ENCODE measurements around the gene FAM9C. TPM values are rescaled to one million over a fixed set of nuclear protein-coding genes. Genes with fewer than 3 reads are reported as not detected.

The FAM9C gene
- polyA plus RNA-seq, 3 donors = 0.17 to 0.48 (median 0.43) TPM

DNA sequence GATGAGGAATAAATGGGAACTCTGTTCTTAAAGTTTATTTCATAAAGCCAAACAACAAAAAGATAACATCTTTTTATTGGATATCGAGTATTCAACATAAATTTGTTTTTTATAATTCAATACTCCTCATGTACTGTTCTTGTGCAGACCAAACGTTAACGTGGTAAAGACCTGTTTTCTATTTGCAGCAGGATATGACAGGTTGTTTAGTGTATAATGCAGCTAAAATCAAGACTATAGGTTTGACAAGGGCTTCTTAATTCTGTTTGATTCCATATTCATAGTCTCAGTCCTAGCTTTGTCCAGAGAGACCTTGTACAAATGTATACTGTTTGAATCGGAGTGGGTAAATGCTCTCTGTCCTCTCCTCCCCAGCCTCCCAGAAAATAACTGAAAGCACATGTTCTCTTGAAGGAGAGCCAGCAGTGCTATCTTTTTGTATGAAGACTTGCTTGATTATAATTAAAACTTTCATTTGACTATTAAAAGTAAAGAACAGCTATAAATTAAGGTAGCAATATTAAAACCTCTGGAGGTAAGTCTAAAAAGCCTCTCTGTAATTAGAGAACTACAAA is 51.8 kb downstream of the FAM9C start:
- no peak for DNase-seq (ENCODE audit: extremely low read depth in 1 of 11, low read depth in 9 of 11, low spot score in 4 of 11)

DNA sequence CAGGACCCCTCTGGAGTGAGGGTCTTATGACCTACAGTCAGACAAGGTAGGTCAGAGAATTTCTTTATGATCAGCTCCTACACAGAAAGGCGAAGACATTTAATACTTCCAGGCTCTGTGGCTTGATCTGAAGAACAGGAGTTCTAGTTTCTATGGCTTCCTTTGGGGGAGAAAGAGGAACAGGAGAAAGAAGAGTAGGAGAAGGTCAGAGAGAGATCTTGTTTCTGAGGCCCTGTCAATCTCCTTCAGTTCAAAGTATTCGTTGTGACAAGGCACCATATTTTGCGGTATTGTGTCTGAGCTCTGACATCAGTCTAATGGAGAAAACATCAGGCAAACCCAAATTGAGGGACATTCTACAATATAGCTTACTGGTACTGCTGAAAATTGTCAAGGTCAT is 52.8 kb downstream of the FAM9C start:
- no peak for DNase-seq (ENCODE audit: extremely low read depth in 1 of 11, low read depth in 9 of 11, low spot score in 4 of 11)

DNA sequence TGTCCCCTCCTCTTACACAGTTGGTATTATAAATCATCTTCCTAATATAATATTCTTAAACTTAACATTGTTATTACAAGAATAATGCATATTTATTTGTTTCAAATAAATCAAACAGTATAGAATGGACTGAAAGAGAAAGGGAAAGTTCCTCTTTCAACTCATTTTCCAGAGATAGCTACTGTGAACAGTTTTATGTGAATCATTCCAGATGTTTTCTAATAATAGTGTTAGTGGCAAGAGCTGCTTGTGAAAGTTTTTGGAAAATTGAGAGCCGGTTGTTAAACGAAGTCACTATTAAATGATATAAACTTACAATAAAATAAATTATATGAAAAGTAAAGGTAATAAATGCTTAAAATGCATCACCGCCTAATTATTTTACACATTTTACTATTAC is 55.0 kb downstream of the FAM9C start:
- no peak for DNase-seq (ENCODE audit: extremely low read depth in 1 of 11, low read depth in 9 of 11, low spot score in 4 of 11)

DNA sequence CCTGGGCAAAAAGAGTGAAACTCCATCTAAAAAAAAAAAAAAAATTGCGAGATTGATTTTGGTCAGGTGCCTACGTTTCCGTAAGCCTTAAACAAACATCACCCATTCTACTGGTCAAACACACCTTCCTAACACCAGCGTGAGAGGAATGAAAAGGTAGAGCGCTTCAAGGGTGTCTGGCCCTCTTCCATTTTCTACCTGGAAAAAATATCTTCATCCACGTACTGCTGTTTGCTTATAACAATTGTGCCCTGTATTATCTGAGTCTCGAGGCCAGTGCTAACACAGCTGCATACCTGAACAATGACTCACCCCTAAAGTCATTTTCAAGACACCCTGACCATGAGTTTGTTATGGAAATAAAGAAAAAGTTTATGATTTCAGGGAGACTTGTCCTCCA is 55.6 kb downstream of the FAM9C start:
- DNase-seq (ENCODE audit: extremely low read depth in 1 of 11, low read depth in 9 of 11, low spot score in 4 of 11) = no peak

DNA sequence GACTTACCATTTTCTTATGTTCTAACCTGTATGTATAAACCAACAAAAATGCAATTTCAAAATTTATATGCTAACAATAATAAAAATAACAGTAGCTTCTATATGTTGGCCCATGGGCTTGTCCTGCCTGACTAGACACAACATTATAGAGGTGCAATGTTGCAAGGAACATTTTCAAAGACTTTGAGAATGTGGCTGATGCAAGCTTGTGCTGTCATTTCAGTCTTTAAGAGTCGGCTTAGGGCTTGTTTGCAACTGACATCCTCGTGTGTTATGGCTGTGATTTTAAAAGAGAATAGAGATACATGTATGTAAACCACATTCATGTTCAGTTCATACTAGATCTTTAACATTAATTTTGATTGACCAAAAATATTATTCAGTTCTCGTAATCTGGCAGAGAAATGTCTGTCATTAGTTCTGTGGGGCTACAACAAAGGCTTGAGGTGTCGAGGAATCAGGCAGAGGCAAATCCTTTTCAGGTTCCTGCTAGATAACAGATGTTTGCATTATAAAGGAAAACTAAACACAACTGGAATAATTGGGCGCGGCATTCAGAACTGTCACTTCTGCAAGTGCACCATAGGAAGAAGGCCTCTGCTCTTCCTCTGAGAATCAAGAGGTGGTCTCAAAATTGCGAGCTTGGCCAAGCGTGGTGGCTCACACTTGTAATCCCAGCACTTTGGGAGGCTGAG is 56.4 kb downstream of the FAM9C start:
- DNase-seq (ENCODE audit: extremely low read depth in 1 of 11, low read depth in 9 of 11, low spot score in 4 of 11) = no peak

DNA sequence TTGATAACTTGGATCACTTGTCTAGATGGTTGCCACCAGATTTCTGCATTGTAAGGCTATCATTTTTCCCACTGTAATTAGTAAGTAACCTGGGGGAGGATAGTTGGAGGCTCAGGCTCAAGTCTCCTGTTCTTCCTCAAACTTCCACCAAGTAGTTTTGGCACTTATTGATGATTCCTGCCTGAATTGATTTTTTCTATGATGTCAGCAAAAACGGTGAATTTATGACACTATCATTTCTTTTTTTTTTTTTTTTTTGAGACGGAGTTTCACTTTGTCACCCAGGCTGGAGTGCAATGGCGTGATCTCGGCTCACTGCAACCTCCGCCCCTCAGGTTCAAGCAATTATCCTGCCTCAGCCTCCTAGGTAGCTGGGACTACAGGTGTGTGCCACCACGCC is 57.1 kb downstream of the FAM9C start:
- DNase-seq (ENCODE audit: extremely low read depth in 1 of 11, low read depth in 9 of 11, low spot score in 4 of 11) = no peak

DNA sequence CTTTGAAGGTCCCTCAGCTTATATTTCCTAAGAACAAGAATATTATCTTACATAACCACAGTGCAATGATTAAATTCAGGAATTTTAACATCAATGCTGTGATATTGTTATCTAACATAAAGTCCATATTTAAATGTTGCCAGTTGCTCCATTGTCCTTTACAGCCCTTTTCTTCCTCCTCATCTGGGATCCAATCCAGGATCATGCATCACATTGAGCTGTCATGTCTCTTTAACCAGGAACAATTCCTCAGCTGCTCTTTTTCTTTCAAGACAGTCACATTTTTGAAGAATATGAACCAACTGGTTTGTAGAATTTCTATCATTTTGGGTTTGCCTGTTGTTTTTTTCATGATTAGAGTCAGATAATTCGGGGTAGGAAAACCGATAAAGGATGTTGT is 57.5 kb downstream of the FAM9C start:
- DNase-seq (ENCODE audit: extremely low read depth in 1 of 11, low read depth in 9 of 11, low spot score in 4 of 11) = no peak

DNA sequence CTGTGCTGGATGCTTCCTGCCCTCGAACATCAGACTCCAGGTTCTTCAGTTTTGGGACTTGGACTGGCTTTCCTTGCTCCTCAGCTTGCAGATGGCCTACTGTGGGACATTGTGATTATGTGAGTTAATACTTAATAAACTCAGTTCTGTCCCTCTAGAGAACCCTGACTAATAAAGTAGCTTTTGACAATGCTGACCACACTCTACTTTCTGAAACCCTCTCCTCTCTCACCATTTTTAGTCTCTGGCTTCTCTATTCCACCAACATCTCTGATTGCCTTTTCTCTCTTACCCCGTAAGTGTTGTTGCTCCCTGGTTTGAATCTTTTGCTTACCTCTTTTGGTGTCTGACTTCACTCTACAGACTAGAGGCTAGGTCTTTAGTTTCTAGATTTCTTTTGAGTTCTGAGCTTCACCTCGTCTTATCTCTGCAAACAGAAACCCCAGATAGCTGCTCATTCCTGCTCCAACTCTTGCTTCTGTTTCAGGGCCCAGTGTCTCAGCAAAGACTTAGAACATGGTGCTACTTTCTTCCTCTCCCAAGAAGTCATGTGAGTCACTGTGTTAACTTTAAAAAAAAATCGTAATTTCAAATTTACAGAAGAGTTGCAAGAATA is 58.1 kb downstream of the FAM9C start:
- DNase-seq (ENCODE audit: extremely low read depth in 1 of 11, low read depth in 9 of 11, low spot score in 4 of 11) = no peak

Other genes with a start within 250 kb of the FAM9C start
- gene TLR7, start 177.5 kb downstream of the FAM9C start, polyA plus RNA-seq (ENCODE audit: insufficient read length in 3 of 3) = under 1 TPM; 0.32 to 0.70 (median 0.51) TPM
- under 1 TPM; 0.29 to 0.44 (median 0.35) TPM for gene TLR8, start 138.0 kb downstream of the FAM9C start, polyA plus RNA-seq (ENCODE audit: insufficient read length in 3 of 3)
- 1,000 to 10,000 TPM; 2,669 to 3,446 (median 3,123) TPM for gene TMSB4X, start 69.5 kb downstream of the FAM9C start, polyA plus RNA-seq (ENCODE audit: insufficient read length in 3 of 3)

Measured in renal cortex interstitium (tissue), 11 donors.